Body of pancreas (tissue), 4 donors: ENCODE results near the gene NUP205.

ENCODE experiments used
- CTCF ChIP-seq, 7 experiments: fragments of 450-650 bp in 4 of 7; fragments of 200-600 bp in 3 of 7; sonication (generic) in 3 of 7; IDR thresholded peaks; one replicate each; pipeline ENCODE4 v1.5.1; 2016 to 2019; ENCODE audit warnings: antibody characterized with exemption in 7 of 7
- POLR2A ChIP-seq, 3 donors: fragments of 450-650 bp; IDR thresholded peaks; one replicate each; pipeline ENCODE4 v1.6.1; 2016; ENCODE audit warnings: antibody characterized with exemption in 3 of 3, mild to moderate bottlenecking in 2 of 3

GRCh38 chr7:135697276-135698049, 139.7 kb downstream of the NUP205 start:
- TF ChIP-seq CTCF (IDR thresholded peaks at IDR 0.05) (no peak), POLR2A (IDR thresholded peaks at IDR 0.05) (no peak)
